ENCODE data around the gene CES4A.

- TF ChIP-seq CTCF (conservative IDR thresholded peaks at IDR 0.05; ENCODE audit: low read depth, low read length) (no peak), EZH2 (IDR thresholded peaks at IDR 0.05; ENCODE audit: borderline replicate concordance, low read depth, low read length, poor library complexity, severe bottlenecking) (no peak)
Observed at GRCh38 chr16:67021321-67021720, 32.9 kb downstream of the CES4A start.
